ENCODE measurements around the gene KLHL26.
A peak's percentile ranks its signal among the peaks of the same experiment; 100 is the strongest.

The KLHL26 gene

GRCh38 chr19:18601875-18602274 is 35.0 kb upstream of the KLHL26 start:
- DNase-seq: no peak

- DNase-seq: peak; percentile 20
Measured at GRCh38 chr19:18603255-18603957, 33.4 kb upstream of the KLHL26 start.

- no peak for DNase-seq
Measured at GRCh38 chr19:18603958-18604819, 32.6 kb upstream of the KLHL26 start.

GRCh38 chr19:18604820-18605159 is 32.0 kb upstream of the KLHL26 start:
- no peak for DNase-seq

- no peak for DNase-seq
Measured at GRCh38 chr19:18605196-18605545, 31.7 kb upstream of the KLHL26 start.

GRCh38 chr19:18605546-18606280 is 31.1 kb upstream of the KLHL26 start:
- DNase-seq: no peak

- DNase-seq: no peak
Measured at GRCh38 chr19:18606281-18607225, 30.3 kb upstream of the KLHL26 start, which contains the start of gene CRLF1. TSS of gene CRLF1 (minus strand) at chr19:18606799. CDS start at chr19:18606656, 143 bp downstream.

GRCh38 chr19:18607226-18608101 is 29.4 kb upstream of the KLHL26 start:
- no peak for DNase-seq

GRCh38 chr19:18608102-18608804 is 28.6 kb upstream of the KLHL26 start:
- DNase-seq: no peak

- no peak for DNase-seq
Measured at GRCh38 chr19:18608805-18609716, 27.8 kb upstream of the KLHL26 start.

- no peak for DNase-seq
Measured at GRCh38 chr19:18609717-18610051, 27.1 kb upstream of the KLHL26 start.

- no peak for DNase-seq
Measured at GRCh38 chr19:18610245-18610555, 26.6 kb upstream of the KLHL26 start.

GRCh38 chr19:18610556-18611326 is 26.1 kb upstream of the KLHL26 start:
- DNase-seq: no peak

GRCh38 chr19:18611327-18612050 is 25.3 kb upstream of the KLHL26 start:
- no peak for DNase-seq

- DNase-seq: no peak
Measured at GRCh38 chr19:18612051-18612771, 24.6 kb upstream of the KLHL26 start.

GRCh38 chr19:18612772-18613588 is 23.8 kb upstream of the KLHL26 start, which contains the start of gene TMEM59L:
TSS of gene TMEM59L (plus strand) at chr19:18612870. CDS start at chr19:18612959, 89 bp downstream.
- DNase-seq: no peak

Data from MV-4-11 (cell line).